A549 (cell line): ENCODE results near the gene CMTM2.

Experiments
- CEBPB ChIP-seq, 2 experiments: fragments of >200 bp in 1 of 2; sonication (Bioruptor Twin) in 1 of 2; formaldehyde crosslinking in 1 of 2; IDR thresholded peaks; 2 replicates each; pipeline ENCODE4 v1.6.1; 2012 to 2016
- CTCF ChIP-seq: fragments of >200 bp; sonication (Bioruptor Twin); formaldehyde crosslinking; IDR thresholded peaks from 3 replicates; pipeline ENCODE4 v1.5.1; 2016
- MAX ChIP-seq: IDR thresholded peaks from 2 replicates; pipeline ENCODE4 v1.6.1; 2012
- MAZ ChIP-seq: fragments of 150-350 bp; IDR thresholded peaks from 2 replicates; pipeline ENCODE4 v1.6.1; 2014; ENCODE audit warnings: antibody characterized with exemption, low read depth, low read length, borderline replicate concordance
- NFE2L2 ChIP-seq: fragments of 150-350 bp; conservative IDR thresholded peaks from 2 replicates; pipeline ENCODE4 v1.6.1; 2014; ENCODE audit warnings: low read length
- NR3C1 ChIP-seq: fragments of >200 bp; sonication (Bioruptor Twin); formaldehyde crosslinking; IDR thresholded peaks from 3 replicates; pipeline ENCODE4 v1.6.1; 2017
- POLR2A ChIP-seq: IDR thresholded peaks from 2 replicates; pipeline ENCODE4 v1.6.1; 2012; ENCODE audit warnings: mild to moderate bottlenecking, low read length
- RAD21 ChIP-seq, 2 experiments: fragments of >200 bp in 1 of 2; sonication (Bioruptor Twin) in 1 of 2; formaldehyde crosslinking in 1 of 2; IDR thresholded peaks in 1 of 2; conservative IDR thresholded peaks in 1 of 2; 2 replicates in 1 of 2; 3 replicates in 1 of 2; pipeline ENCODE4 v1.6.1; 2012 to 2018; ENCODE audit warnings: inconsistent platforms in 1 of 2

GRCh38 chr16:66614161-66614802, 35.0 kb downstream of the CMTM2 start:
- TF ChIP-seq MAZ (no peak), RAD21 (conservative IDR thresholded peaks at IDR 0.05 in 1 of 2, IDR thresholded peaks at IDR 0.05 in 1 of 2) (no peak), CEBPB (IDR thresholded peaks at IDR 0.05) (no peak), NFE2L2 (no peak), CTCF (no peak), POLR2A (no peak), MAX (no peak), NR3C1 (no peak)
